CD4-positive, alpha-beta memory T cell (primary cell): ENCODE results near the gene UBP1. TPM values are rescaled to one million over a fixed set of nuclear protein-coding genes. Genes with fewer than 3 reads are reported as not detected.
"Not testable (repeated sequence)": the region's sequence is repeated elsewhere in the genome, so short reads cannot be mapped to it uniquely, and the experiment has no call there.

Experiments used
- CTCF ChIA-PET: fragments of 350-600 bp; sonication (Branson Sonifier 250); formaldehyde crosslinking; loops from one replicate; lab custom pipeline; 2021; ENCODE audit warnings: inconsistent platforms; ENCODE audit not compliant: partially characterized antibody; lab: Charles Lee
- POLR2A ChIA-PET: fragments of 350-600 bp; sonication (Branson Sonifier 250); formaldehyde crosslinking; loops from one replicate; lab custom pipeline; 2021; ENCODE audit not compliant: partially characterized antibody; lab: Charles Lee
- DNase-seq, 5 donors: peaks; one replicate each; pipeline versions ENCODE4 v3.0.0 to v3.0.0-alpha.2; 2020 to 2022; ENCODE audit warnings: mixed read lengths in 1 of 5
- H3K27ac ChIP-seq: one replicate; pipeline ENCODE4 v1.7.0; 2013; ENCODE audit warnings: low read depth, low read length
- H3K27me3 ChIP-seq: 2 replicates; pipeline ENCODE4 v1.7.0; 2013; ENCODE audit warnings: mild to moderate bottlenecking, low read length, moderate library complexity; ENCODE audit not compliant: insufficient read depth
- H3K36me3 ChIP-seq: 2 replicates; pipeline ENCODE4 v1.7.0; 2013; ENCODE audit warnings: mild to moderate bottlenecking, low read length, moderate library complexity; ENCODE audit not compliant: insufficient read depth
- H3K4me1 ChIP-seq: 2 replicates; pipeline ENCODE4 v1.7.0; 2013; ENCODE audit warnings: mild to moderate bottlenecking, low read length, moderate library complexity; ENCODE audit not compliant: insufficient read depth
- H3K4me3 ChIP-seq, 2 donors: one replicate each; pipeline ENCODE4 v1.7.0; 2013; ENCODE audit warnings: low read length in 2 of 2, mild to moderate bottlenecking in 1 of 2
- H3K9me3 ChIP-seq, 2 donors: one replicate each; pipeline ENCODE4 v1.7.0; 2013; ENCODE audit warnings: low read length in 2 of 2, control low read depth in 1 of 2; ENCODE audit not compliant: control insufficient read depth in 1 of 2
- H3K27ac Mint-ChIP-seq, 7 donors: one replicate each; pipeline ENCODE4 v1.8.0; 2020 to 2021; ENCODE audit warnings: mixed read lengths in 7 of 7, mild to moderate bottlenecking in 6 of 7, inconsistent platforms in 3 of 7, moderate library complexity in 3 of 7
- H3K27me3 Mint-ChIP-seq, 2 donors: one replicate each; pipeline ENCODE4 v1.8.0; 2020 to 2021; ENCODE audit warnings: mixed read lengths in 2 of 2
- H3K36me3 Mint-ChIP-seq, 2 donors: one replicate each; pipeline ENCODE4 v1.8.0; 2020 to 2021; ENCODE audit warnings: mixed read lengths in 2 of 2, inconsistent platforms in 1 of 2, mild to moderate bottlenecking in 1 of 2
- H3K4me1 Mint-ChIP-seq, 4 donors: one replicate each; pipeline ENCODE4 v1.8.0; 2020 to 2021; ENCODE audit warnings: mixed read lengths in 4 of 4, mild to moderate bottlenecking in 1 of 4
- H3K4me3 Mint-ChIP-seq, 8 donors: one replicate each; pipeline ENCODE4 v1.8.0; 2020 to 2021; ENCODE audit warnings: mixed read lengths in 8 of 8, mild to moderate bottlenecking in 7 of 8, moderate library complexity in 6 of 8, inconsistent platforms in 3 of 8
- H3K9me3 Mint-ChIP-seq, 8 donors: one replicate each; pipeline ENCODE4 v1.8.0; 2020 to 2021; ENCODE audit warnings: mixed read lengths in 8 of 8, mild to moderate bottlenecking in 5 of 8, inconsistent platforms in 3 of 8, moderate library complexity in 1 of 8
- intact Hi-C: fragments of 100-400 bp; cut with micrococcal nuclease; formaldehyde crosslinking; loops from one replicate; pipeline ENCODE4 v1.15.1; 2023
- polyA plus RNA-seq, 2 donors: library from polyadenylated mRNA; unstranded; fragments of 300-500 nt; fragmentation: Illumina TruSeq; gene quantifications; one replicate each; pipeline ENCODE4 v1.2.3, GENCODE V29; 2021
- total RNA-seq, 2 experiments: library from RNA; stranded (reverse); gene quantifications; one replicate each; pipeline ENCODE4 v1.2.3, GENCODE V29; 2021

Gene UBP1
- total and polyA plus RNA-seq, 4 experiments from 2014 or later = 7.0 to 94.1 (median 53.2) TPM

DNA sequence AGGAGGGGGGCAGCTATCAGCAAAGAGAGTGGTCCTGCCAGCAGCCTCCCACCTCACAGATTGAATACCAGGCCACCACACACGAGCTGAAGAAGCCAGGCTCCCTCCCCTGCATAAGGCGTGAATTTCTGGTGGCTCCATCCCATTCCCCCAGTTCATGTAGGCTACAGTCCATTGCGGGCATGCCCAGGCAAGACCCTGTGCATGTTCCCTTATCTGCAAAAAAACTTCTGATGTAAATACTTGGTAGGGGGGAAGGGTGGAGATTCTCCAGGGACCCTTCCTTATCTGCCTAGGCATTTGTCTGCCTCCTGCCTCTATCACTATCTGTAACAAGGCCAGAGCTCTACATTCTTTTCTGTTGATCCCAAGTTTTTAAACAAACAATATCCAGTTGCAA, 27.6 kb upstream of the UBP1 start:
- ChIA-PET CTCF (no interaction called here), POLR2A (no interaction called here)
- Histone ChIP-seq H3K4me3 (no peak overlapping the region), H3K36me3 (no peaks in the 10 kb centered on the region), H3K9me3 (no peaks in the 10 kb centered on the region), H3K4me1 (no peaks in the 10 kb centered on the region), H3K27ac (no peak overlapping the region), H3K27me3 (no peaks in the 10 kb centered on the region)
- no peaks in the 10 kb centered on the region for H3K4me1 Mint-ChIP-seq
- H3K9me3 Mint-ChIP-seq = peaks cover 0 to 6% (median 0%) of the 10 kb centered on the region in 8 donors
- H3K27me3 Mint-ChIP-seq = no peaks in the 10 kb centered on the region
- no peak overlapping the region for H3K27ac Mint-ChIP-seq
- H3K36me3 Mint-ChIP-seq = peaks cover 5 to 35% of the 10 kb centered on the region in 2 donors
- DNase-seq = no peak
- intact Hi-C loops = no loop called here
- H3K4me3 Mint-ChIP-seq = no peak overlapping the region

DNA sequence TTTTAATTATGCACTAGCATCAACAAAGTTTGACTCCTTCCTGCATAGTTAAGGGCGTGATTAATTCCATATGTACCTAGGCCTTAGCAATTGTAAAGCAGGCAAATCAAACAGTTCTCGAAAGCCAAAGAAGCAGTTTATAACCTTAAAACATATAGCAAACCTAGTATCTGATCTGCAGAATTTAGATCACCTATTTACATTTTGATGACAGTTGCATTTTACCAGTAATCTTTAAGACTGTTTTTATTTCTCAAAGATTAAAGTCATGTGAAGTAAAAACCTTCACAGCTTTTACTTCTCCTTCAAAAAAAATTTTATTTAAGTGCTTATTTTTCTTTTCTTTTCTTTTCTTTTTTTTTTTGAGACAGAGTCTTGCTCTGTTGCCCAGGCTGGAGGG, 20.9 kb upstream of the UBP1 start:
- POLR2A ChIA-PET = no interaction called here
- no peaks in the 10 kb centered on the region for H3K9me3 ChIP-seq
- no peak overlapping the region for H3K27ac ChIP-seq
- H3K4me3 ChIP-seq = no peak overlapping the region
- H3K36me3 ChIP-seq = no peaks in the 10 kb centered on the region
- CTCF ChIA-PET = no interaction called here
- no peaks in the 10 kb centered on the region for H3K27me3 Mint-ChIP-seq
- H3K4me1 ChIP-seq = no peaks in the 10 kb centered on the region
- H3K9me3 Mint-ChIP-seq = peaks cover 0 to 35% (median 18%) of the 10 kb centered on the region in 8 donors
- no peak overlapping the region for H3K27ac Mint-ChIP-seq
- no peaks in the 10 kb centered on the region for H3K4me1 Mint-ChIP-seq
- H3K27me3 ChIP-seq = no peaks in the 10 kb centered on the region
- DNase-seq = no peak
- intact Hi-C loops = no loop called here
- peaks cover 14 to 26% of the 10 kb centered on the region in 2 donors for H3K36me3 Mint-ChIP-seq
- H3K4me3 Mint-ChIP-seq = no peak overlapping the region

DNA sequence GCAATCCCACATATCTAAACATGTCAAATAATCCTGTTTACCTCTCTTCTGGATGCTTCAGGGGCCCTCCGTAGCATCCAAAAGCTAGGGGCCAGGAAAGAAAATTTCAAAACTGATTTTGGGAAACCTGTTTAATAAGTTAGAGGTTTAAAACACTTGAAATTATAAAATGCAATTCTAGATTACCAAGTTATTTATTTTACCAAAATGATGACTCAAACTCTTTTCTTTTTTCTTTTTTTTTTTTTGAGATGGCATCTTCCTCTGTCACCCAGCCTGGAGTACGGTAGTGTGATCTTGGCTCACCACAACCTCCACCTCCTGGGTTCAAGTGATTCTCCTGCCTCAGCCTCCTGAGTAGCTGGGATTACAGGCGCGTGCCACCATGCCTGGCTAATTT, 19.4 kb upstream of the UBP1 start:
- H3K27ac ChIP-seq, POLR2A ChIA-PET, H3K4me1 ChIP-seq, CTCF ChIA-PET, H3K27me3 ChIP-seq, DNase-seq, H3K9me3 ChIP-seq, H3K4me3 ChIP-seq, H3K4me1 Mint-ChIP-seq, H3K27me3 Mint-ChIP-seq, H3K27ac Mint-ChIP-seq, H3K4me3 Mint-ChIP-seq, intact Hi-C loops, H3K36me3 ChIP-seq: not testable (repeated sequence)
- H3K36me3 Mint-ChIP-seq = peaks cover 17 to 19% of the 10 kb centered on the region in 2 donors
- H3K9me3 Mint-ChIP-seq = peaks cover 0 to 39% (median 18%) of the 10 kb centered on the region in 8 donors

DNA sequence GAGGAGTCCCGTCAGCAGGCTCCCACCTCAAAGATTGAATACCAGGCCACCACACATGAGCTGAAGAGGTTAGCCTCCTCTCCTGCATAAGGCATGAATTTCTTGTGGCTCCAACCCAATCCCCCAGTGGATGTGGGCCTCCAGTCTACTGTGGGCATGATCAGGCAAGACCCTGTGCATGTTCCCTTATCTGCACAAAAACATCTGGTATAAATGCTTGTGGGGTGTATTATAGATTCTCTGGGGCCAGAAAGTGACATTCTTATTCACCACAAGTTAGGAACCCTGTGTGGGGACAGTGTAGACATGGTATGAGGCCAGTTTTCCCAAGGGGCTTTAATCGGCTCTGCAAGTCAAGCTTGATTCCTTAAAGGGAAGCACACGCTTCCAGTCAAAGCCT, 18.2 kb upstream of the UBP1 start:
- H3K27ac ChIP-seq = no peak overlapping the region
- intact Hi-C loops = no loop called here
- ChIA-PET POLR2A (no interaction called here), CTCF (no interaction called here)
- no peak for DNase-seq
- Mint-ChIP-seq H3K27ac (no peak overlapping the region), H3K9me3 (peaks cover 0 to 46% (median 19%) of the 10 kb centered on the region in 8 donors), H3K36me3 (peaks cover 15 to 20% of the 10 kb centered on the region in 2 donors), H3K4me3 (no peak overlapping the region), H3K27me3 (no peaks in the 10 kb centered on the region), H3K4me1 (peaks cover 0 to 3% (median 1%) of the 10 kb centered on the region in 4 donors)
- no peaks in the 10 kb centered on the region for H3K27me3 ChIP-seq
- H3K4me3 ChIP-seq = no peak overlapping the region
- no peaks in the 10 kb centered on the region for H3K36me3 ChIP-seq
- H3K9me3 ChIP-seq = no peaks in the 10 kb centered on the region
- H3K4me1 ChIP-seq = no peaks in the 10 kb centered on the region

DNA sequence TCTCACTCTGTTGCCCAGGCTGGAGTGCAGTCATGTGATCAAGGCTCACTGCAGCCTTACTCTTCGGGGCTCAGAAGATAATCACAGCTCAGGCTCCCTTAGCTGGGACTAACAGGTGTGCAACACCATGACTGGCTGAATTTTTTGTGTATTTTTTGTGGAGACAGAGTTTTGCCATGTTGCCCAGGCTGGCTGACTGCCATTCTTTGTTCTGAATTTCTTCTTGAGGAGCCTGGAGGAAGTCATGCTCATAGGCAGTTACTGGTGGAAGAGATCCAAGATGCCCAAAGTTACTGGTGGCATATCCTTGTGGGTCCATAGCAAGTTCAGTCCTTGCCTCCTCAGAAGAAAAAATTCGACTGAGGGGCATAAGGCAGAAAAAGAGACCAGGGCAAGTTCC, 16.6 kb upstream of the UBP1 start:
- Histone ChIP-seq H3K9me3 (no peaks in the 10 kb centered on the region), H3K27ac (no peak overlapping the region), H3K4me3 (no peak overlapping the region), H3K4me1 (no peaks in the 10 kb centered on the region), H3K27me3 (no peaks in the 10 kb centered on the region), H3K36me3 (no peaks in the 10 kb centered on the region)
- ChIA-PET POLR2A (no interaction called here), CTCF (interaction anchor here (0.7 kb wide), 1 partner anchor 249 kb away, joined by 3 read pairs; no protein-coding TSS in a partner anchor)
- no peak overlapping the region for H3K27ac Mint-ChIP-seq
- H3K9me3 Mint-ChIP-seq = peaks cover 0 to 43% (median 17%) of the 10 kb centered on the region in 8 donors
- H3K36me3 Mint-ChIP-seq = peaks cover 13 to 17% of the 10 kb centered on the region in 2 donors
- DNase-seq = no peak
- intact Hi-C loops = no loop called here
- peaks cover 0 to 3% (median 1%) of the 10 kb centered on the region in 4 donors for H3K4me1 Mint-ChIP-seq
- no peaks in the 10 kb centered on the region for H3K27me3 Mint-ChIP-seq
- no peak overlapping the region for H3K4me3 Mint-ChIP-seq

DNA sequence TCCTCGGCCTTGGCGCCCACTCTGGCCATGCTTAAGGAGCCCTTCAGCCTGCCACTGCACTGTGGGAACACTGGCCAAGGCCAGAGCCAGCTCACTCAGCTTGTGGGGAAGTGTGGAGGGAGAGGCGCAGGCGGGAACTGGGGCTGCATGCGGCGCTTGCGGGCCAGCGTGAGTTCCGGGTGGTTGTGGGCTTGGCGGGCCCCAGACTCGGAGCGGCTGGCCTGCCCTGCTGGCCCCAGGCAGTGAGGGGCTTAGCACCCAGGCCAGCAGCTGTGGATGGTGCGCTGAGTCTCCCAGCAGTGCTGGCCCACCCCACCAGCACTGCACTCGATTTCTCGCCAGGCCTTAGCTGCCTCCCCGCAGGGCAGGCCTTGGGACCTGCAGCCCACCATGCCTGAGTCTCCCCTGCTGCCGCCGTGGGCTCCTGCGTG, 13.1 kb upstream of the UBP1 start:
- no peaks in the 10 kb centered on the region for H3K27me3 Mint-ChIP-seq
- CTCF ChIA-PET = interaction anchor here (1.0 kb wide), 1 partner anchor 324 kb away, joined by 3 read pairs; no protein-coding TSS in a partner anchor
- no peak for DNase-seq

DNA sequence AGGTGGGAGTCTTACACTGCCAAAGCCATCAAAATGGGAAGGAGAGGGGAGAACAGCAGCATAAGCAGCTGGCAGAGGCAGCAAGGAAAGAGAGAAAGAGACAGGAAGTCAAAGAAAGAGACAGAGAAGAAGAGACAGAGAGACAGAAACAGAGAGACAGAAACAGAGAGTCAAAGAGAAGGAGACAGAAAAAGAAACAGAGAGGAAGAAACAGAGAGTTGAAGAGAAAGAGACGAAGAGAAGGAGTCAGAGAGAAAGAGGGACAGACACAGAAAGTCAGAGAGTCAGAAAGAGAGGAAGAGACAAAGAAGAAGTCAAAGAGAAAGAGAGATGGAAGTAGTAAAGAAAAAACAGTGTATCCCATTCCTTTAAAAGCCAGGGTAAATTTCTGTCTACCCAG, 11.8 kb upstream of the UBP1 start:
- H3K4me1 Mint-ChIP-seq, H3K4me3 Mint-ChIP-seq, POLR2A ChIA-PET, H3K36me3 ChIP-seq, H3K36me3 Mint-ChIP-seq, intact Hi-C loops, H3K27ac Mint-ChIP-seq, H3K27ac ChIP-seq, H3K27me3 Mint-ChIP-seq, CTCF ChIA-PET, DNase-seq, H3K9me3 ChIP-seq, H3K4me3 ChIP-seq, H3K27me3 ChIP-seq, H3K4me1 ChIP-seq: not testable (repeated sequence)
- peaks cover 0 to 12% (median 2%) of the 10 kb centered on the region in 8 donors for H3K9me3 Mint-ChIP-seq

More for the DNA sequence above, 13.1 kb upstream of the UBP1 start:
- Histone ChIP-seq H3K27ac (no peak overlapping the region), H3K9me3 (no peaks in the 10 kb centered on the region), H3K27me3 (no peaks in the 10 kb centered on the region), H3K4me3 (no peak overlapping the region), H3K4me1 (no peaks in the 10 kb centered on the region), H3K36me3 (no peaks in the 10 kb centered on the region)
- Mint-ChIP-seq H3K4me1 (peaks cover 0 to 3% (median 1%) of the 10 kb centered on the region in 4 donors), H3K36me3 (peaks cover 3 to 9% of the 10 kb centered on the region in 2 donors), H3K27ac (no peak overlapping the region), H3K4me3 (no peak overlapping the region), H3K9me3 (peaks cover 0 to 18% (median 2%) of the 10 kb centered on the region in 8 donors)
- POLR2A ChIA-PET = no interaction called here
- intact Hi-C loops = no loop called here
